GM21515 (cell line): Measurements from ENCODE around the gene HNRNPM.
A peak's percentile ranks its signal among the peaks of the same experiment; 100 is the strongest.
"Not testable (repeated sequence)": the region's sequence is repeated elsewhere in the genome, so short reads cannot be mapped to it uniquely, and the experiment has no call there.

Experiments
- ATAC-seq: cut with Tn5 transposase; IDR thresholded peaks from one replicate; pipeline ENCODE4 v1.9.1; 2021; ENCODE audit not compliant: unreplicated experiment

HNRNPM gene

DNA sequence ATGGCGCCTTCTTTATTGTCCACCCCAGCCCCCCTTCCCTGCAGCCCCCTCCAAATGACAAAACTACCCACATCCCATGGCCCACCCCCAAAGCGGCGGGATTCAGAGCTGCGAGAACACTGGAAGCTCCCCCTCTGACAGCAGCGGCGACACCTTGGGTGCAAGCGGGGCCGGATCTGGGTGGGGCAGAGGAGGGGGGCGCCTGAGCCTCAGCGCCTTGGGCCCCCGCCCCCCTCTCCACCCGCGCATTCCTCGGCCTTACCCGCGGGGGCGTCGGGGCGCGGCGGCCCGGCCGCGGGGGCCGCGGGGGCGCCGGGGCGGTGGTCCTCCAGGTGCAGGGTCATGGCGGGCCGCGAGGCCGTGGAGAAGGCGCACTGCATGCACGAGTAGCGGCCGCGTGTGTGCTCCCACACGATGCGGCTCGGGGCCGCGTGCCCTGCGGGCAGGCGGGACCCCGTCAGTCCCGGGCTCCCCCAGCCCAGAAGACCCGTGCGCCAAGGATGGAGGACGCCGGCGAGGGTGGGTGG, 65.9 kb downstream of the HNRNPM start:
- ATAC-seq: no peak

DNA sequence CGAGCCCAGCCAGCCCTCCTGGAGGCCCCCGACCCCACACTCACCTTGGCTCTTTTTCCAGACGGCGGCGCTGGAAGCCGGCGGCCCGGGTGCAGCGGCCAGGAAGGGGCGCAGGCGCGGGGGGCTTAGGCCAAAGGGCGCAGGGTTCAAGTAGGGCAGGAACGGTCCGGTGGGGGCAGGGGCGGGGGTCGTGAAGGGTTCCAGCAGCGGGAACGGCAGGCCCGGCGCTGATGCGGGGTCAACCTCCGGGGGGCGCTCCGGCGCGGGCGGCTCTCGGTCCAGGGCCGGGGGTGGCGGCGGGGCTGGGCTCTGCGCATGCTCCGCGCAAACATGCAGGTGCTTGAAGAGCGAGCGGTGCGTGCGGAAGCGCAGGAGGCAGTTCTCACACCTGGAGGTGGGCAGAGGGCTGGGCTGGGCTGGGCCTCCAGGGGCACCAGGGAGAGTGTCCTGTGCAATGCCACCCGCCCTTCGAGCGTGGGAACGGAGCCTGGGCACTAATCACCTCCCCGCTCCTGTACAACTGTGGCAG, 66.9 kb downstream of the HNRNPM start:
- no peak for ATAC-seq

- ATAC-seq: no peak
These were observed 67.6 kb downstream of the HNRNPM start for GRCh38 chr19:8512115-8512967.

GRCh38 chr19:8513036-8513686, 68.4 kb downstream of the HNRNPM start:
- no peak for ATAC-seq

DNA sequence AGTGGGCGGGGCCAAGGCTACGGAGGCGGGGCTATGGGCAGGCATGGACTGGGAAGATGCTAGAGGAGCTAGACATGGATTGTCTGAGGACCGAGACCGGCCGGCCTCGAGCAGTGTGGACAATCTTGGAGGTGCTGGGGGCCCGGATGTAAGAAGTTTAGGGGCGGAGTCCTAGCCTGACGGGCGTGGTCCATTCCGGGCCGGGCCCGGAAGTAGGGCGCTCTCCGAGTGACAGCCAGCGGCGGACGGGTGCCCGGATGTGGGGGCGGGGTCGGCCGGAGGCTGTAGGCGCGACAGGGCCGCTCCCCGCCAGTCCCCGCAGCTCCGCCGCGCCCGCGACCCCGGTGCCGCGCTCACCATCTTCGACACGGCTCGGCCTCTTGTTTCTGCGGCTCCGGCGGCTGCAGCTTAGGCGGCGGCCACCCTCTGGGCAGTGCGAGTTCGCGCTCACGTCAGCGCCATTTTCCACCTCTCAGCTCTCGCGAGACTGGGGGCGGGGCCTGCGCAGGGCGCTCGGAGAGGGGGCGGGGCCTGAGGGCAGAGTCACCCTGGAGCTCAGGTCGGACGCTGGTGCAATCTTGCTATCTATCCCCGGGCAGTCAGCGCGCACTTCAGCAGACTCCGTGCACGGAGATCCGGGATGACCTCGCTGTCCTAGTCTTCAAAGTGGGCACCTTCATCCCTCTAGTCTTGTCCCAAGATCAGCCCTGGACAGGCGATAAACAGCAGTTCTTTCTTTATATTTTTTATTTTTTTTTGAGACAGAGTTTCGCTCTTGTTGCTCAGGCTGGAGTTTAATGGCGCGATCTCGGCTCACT, 69.1 kb downstream of the HNRNPM start, which contains the start of gene ZNF414:
TSS of gene ZNF414 (minus strand) at position 481 of the 818 bp plus-strand sequence. CDS start at position 360, 121 bp downstream.
- peak; percentile 85 for ATAC-seq

- not testable (repeated sequence) for ATAC-seq
These were observed 69.8 kb downstream of the HNRNPM start for GRCh38 chr19:8514505-8515009.

DNA sequence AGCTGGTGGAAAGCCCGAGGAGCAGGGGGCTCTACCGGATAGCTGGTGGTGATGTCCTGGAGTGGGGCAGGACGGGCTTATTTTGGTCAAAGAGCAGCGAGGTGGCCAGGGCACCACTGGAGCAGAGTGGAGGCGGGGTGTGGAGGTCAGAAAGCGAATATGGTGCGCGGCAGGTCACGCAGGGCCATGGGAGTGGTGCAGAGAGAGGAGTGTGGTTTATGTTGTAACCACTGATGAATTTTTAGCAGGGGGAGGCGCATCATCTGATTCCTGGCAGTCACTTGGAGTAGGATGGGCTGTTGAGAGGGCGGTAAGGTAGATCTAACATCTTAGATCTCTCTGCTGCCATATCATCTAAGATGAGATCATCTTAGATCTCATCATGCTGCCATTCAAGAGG, 70.5 kb downstream of the HNRNPM start:
- no peak for ATAC-seq

DNA sequence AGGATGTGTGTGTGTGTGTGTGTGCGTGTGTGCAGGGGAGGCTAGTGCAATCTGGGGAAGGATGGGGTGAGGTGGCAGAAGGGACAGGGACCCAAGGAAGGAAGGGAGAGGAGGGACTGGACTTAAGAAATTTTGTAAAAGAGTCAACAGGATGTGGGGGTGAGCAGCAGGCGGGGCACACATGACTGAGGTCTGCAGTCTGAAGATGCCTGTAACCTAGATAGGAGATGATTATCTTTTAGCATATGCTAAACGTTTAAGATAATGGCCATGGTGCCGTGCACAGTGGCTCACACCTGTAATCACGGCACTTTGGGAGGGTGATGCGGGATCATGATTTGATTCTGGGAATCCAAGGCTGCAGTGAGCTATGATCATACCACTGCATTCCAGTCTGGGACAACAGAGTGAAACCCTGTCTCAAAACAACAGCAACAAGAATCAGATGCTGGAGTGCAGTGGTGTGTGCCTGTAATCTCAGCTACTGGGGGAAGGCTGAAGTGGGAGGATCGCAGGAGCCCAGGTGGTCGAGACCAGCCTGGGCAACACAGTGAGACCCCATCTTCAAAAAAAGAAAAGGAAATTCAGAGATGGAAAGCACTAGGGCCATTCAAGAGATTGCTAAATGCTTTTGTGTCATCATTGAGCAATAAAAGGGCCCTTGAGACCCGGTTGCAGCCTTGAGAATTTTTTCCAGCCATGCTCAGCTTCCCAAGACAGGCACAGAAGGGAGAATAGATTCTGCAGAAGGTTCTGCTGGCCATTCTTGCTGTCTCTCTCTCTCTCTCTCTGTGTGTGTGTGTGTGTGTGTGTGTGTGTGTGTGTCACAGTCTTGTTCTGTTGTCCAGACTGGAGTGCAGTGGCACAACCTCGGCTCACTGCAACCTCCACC, 73.0 kb downstream of the HNRNPM start:
- no peak for ATAC-seq

GRCh38 chr19:8518536-8518935, 73.8 kb downstream of the HNRNPM start:
- no peak for ATAC-seq

GRCh38 chr19:8519388-8519787, 74.6 kb downstream of the HNRNPM start:
- ATAC-seq: no peak

GRCh38 chr19:8525401-8525684, 80.6 kb downstream of the HNRNPM start:
- no peak for ATAC-seq

DNA sequence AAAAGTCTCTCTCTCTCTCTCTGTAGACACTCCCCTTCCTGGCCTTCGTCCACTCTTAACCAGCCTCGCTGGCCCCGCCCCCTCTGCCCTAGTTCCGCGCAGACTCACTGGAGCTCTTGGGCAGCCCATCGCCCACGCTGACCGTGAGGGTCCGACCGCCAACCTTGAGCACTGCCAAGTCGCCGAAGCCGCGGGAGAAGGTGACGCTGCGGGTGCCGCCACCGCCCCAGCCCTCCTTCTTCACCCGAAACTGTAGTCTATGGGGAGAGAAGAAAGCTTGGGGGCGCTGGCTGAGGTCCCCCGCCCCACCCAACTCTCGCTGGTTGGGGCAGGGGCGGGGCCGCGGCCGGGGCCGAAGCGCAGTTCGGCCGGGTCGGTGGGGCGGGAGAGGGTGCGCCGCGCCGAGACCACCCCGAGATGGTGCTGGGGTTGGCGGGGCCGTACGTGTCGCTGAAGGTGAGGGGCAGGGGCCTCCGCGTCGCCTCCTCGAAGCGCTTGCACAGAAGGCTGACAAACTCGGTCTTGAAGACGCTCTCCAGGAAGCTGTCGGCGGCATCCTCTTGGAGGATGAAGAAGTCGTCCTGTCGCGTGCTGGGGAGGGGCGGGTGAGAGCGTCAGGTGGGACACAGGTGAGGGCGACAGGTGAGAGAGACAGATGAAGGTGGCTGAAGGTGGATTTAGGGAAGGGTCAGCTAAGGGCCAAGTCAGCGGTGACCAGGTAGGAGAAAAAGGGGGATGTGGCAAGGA, 81.7 kb downstream of the HNRNPM start:
- no peak for ATAC-seq

- no peak for ATAC-seq
These were observed 83.7 kb downstream of the HNRNPM start for GRCh38 chr19:8528500-8528899.

- no peak for ATAC-seq
These were observed 84.7 kb downstream of the HNRNPM start for GRCh38 chr19:8529369-8530006.

DNA sequence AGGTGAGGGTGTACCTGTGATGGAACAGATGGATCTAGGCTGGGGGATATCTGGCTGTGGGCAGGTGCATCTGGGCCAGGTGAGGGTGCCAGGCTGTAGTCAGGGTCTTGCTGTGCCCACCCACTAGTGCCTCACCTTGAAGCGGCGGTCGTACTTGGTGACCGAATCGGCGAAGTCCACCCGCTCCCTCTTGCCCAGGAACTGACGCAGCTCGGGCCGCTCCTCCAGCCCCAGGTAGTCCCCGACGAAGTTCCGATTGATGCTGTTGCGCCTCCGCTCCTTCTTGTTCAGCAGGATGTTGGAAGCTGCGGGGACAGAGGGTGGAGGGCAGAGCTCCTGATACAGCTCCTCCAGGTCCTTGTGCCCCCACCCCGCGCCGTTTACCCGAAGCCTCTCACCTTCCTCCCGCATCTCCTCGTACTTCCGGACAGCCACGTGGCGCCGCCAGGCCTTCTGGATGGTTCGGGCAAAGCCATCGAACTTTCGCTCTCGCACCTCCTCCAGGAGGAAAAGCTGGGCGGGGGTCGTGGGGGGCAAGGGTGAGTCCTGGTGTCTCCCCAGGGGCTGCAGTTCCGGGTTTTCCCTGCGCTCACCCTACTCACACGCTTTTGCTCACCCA, 85.4 kb downstream of the HNRNPM start:
- no peak for ATAC-seq

- no peak for ATAC-seq
These were observed 86.7 kb downstream of the HNRNPM start for GRCh38 chr19:8531470-8531869.

DNA sequence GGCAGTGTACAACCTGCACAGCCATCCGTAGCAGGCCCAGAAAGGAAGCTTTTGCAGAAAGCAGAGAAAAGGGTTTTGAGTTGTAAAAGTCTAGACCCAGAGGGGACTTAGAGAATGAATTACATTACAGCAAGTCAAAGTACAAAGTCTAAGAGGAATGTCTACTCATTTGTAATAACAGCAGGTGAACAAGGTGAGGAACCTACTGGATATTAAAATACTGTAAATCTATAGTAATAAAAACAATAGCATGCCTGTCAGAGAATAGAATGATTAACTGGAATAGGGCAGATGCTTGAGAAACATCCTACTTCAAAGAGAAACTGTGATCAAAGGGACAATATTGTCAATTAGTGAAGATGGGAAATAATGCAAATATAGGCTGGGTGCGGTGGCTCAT, 87.5 kb downstream of the HNRNPM start:
- no peak for ATAC-seq

DNA sequence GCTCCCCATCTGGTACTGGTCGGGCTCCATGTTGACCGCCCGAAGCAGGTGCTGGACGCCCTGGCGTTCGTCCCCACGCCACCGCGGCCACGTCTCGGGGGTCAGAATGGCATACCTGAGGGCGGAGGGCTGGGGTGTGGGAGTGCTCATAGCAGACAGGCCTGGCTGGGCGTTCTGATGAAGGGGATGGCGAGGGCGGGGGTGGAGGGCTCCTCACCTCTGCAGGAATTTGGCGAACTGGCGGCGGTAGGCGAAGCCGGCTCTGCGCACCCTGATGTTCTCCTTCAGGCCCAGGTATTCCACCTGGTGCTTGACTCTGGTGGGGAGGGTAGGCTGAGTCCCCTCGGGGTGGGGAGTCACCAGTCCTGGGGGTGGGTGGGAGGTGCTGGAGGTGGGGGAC, 91.5 kb downstream of the HNRNPM start:
- no peak for ATAC-seq
